ENCODE results near the gene KLHL25.

Gene KLHL25

GRCh38 chr15:85762756-85763127, 32.0 kb downstream of the KLHL25 start:
- intact Hi-C loops (cut with DNase I), result no loop called here
- DNase-seq, result peak in 2 of 10 donors; percentile 72 to 87

GRCh38 chr15:85762039-85762755, 32.5 kb downstream of the KLHL25 start:
- intact Hi-C loops (cut with DNase I), result no loop called here
- peak in 1 of 10 donors; percentile 76 for DNase-seq

DNA sequence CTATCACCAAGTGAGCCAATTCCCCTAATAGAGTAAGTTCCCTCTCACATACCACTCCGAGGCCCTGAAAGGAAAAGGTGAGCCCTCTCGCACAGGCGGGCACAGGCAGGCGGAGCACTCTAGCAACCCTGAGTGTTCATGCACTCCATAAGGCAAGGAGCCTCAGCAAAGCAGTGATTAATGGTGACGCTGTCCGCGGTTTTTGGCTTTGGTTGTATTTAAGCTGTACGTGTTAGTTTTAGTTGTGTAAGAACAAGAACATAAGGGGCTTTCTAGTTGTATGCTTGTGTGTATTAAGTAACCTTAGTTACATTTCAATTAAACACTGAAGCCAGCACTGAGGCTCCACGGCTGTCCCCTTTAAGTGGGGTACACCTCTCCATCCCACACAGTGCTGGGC, 33.1 kb downstream of the KLHL25 start:
- intact Hi-C loops (cut with DNase I), result no loop called here
- peak in 1 of 10 donors; percentile 57 for DNase-seq

DNA sequence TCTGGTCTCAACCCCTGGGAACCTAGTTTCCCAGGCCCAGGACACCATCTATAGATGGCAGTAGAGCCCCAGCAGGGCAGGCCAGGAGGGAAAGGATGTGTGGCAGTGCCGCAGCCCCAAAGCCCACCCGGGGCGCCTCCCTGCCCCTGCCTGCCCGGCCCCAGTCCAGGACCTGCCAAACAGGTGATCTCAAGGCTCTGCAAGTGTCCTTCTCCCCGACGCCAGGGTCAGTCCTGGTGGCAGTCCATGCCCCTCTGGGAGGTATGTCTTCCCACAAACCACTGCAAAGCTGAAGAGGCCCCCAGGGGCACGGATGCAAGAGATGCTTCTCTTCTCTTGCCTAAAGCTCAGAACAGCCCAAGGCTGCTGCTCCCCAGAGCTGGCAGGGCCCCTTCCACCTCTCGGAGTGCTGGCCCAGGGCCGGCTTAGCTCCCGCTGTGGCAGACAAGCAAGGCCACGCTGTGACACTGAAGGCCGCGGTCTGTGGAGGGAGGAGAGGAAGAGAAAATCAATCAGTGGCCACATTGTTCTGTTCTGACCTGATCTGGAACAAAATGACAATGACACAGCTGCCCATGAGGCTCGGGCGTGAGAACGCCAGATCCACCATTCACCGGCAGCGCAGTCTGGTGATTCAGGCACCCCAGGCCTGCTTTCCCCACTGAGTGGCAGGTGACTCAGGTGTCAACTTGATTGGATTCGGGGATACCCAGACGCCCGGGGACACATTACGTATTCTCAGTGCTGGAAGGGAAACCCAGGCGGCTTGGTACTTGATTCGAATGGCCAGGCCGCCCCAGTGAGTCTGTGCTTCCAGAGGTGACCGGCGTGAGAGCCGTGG, 34.0 kb downstream of the KLHL25 start:
- peak in 1 of 10 donors; percentile 74 for DNase-seq
- intact Hi-C loops (cut with DNase I), result no loop called here

- peak in 2 of 10 donors; percentile 50 to 52 for DNase-seq
- intact Hi-C loops (cut with DNase I), result no loop called here
Observed at GRCh38 chr15:85760049-85760448, 34.7 kb downstream of the KLHL25 start.

DNA sequence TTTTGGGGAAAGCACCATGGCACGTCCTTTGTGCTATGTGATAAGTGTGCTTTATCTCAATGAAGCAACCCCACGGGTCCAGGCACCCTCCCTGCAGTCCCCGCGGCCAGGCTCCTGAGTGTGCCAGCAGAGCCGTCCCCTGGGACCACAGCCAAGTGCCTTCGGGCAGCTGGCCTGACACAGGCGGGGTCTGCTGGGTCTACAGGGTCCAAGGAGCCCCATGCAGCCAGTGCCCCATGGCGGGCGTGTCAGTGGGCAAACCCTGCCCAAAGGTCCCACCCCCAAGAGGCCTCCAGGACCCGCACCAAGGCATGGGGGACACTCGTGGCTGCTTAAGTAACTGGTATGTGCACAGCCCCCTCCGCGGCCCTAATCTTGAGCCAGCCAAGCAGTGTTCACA, 35.3 kb downstream of the KLHL25 start:
- DNase-seq, result peak in 2 of 10 donors; percentile 67 to 82
- intact Hi-C loops (cut with DNase I), result no loop called here

DNA sequence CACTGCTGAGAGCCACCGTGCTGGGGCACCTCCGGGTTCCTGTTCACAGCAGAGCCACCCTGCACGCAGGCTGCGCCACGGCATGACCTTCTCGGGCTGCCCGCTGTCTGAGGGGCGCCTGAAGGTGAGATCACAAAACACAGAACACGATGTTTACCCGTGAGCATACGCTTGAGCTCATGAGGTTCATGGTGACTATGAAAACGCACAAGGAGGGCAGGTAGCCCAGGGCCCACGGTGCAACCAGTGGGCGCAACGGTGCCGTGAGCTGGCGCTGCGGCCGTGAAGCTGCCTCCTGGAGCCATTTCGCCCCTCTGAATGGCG, 36.1 kb downstream of the KLHL25 start:
- DNase-seq, result peak in 3 of 10 donors; percentile 43 to 74 (median 60)
- intact Hi-C loops (cut with DNase I), result no loop called here

GRCh38 chr15:85757939-85758654, 36.6 kb downstream of the KLHL25 start:
- DNase-seq, result peak in 3 of 10 donors; percentile 2 to 44 (median 30)
- intact Hi-C loops (cut with DNase I), result no loop called here

GRCh38 chr15:85757073-85757938, 37.4 kb downstream of the KLHL25 start:
- DNase-seq, result peak in 3 of 10 donors; percentile 2 to 42 (median 5)
- intact Hi-C loops (cut with DNase I), result no loop called here

- intact Hi-C loops (cut with DNase I), result no loop called here
- DNase-seq, result peak in 4 of 10 donors; percentile 1 to 63 (median 26)
Observed at GRCh38 chr15:85756411-85757072, 38.2 kb downstream of the KLHL25 start.

- DNase-seq, result peak in 4 of 10 donors; percentile 0 to 35 (median 14)
- intact Hi-C loops (cut with DNase I), result no loop called here
Observed at GRCh38 chr15:85755942-85756341, 38.8 kb downstream of the KLHL25 start.

DNA sequence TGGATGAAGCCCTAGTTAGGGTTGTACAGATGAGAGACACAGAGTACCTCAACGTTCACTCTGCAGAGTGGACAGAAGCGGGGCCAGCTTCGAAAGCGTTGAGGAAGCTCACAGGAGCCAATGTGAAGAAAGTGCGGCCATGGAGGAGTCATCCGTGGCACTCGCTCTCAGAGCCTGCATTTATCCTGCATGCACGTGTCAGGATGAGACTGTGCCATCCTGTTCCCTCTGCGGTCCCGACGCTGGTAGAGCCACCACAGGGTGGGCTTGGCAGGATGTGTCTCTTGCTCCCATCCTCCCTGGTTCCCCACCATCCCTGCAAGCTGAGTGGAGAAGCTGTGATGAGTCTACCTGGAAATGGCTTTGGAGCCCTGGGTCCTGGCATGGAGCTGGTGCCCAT, 39.3 kb downstream of the KLHL25 start:
- peak in 3 of 10 donors; percentile 4 to 38 (median 33) for DNase-seq
- intact Hi-C loops (cut with DNase I), result no loop called here

DNA sequence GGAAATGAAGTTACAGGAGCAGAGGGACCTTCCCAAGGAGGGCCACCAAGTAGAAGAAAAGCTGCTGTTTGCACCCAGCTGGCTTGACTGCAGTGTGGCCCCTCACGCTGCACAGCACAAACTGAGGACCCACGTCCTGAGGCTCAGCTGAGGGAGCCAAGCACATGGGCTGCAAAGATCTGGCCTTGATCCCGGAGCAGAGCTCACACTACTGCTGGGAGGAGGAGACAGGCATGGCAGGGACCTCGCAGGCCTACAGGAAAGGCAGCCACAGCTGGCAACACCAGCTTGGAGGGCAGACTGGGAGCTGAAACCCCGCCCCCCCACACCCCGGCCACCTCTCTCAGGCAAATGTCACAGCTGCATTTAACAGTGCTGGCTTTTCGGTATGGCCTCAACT, 39.7 kb downstream of the KLHL25 start:
- peak in 6 of 10 donors; percentile 10 to 80 (median 50) for DNase-seq
- intact Hi-C loops (cut with DNase I), result no loop called here

DNA sequence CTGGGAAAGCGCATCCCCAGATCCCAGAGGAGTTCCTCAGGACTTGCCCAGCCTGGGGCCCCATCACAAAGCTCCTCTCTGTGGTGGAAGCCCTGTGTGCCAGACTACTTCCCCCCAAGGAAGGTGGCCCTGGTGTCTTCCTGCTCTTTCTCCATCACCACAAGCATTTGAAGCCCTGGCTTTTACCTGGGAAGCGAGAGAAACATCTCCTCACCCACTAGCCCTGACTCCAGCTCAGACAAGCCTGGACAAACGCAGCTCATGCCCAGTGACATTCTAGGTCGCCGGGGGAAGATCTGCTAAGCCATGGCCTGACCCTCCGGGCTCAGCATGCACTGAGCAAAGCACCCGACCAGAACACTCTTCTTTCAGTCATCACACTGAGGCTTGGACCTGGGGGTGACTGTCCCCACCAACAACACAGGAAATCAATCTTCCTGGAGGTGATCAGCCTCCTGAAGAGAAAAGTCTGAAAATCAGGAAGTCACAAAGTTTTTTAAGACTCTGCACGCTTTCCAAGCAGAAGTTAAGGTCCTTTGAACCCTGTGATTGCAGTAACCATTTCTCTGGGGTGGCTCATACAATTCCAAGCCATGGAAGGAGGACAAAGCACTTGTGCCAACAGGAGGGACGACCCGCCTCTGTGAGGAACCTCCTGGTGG, 40.8 kb downstream of the KLHL25 start:
- DNase-seq, result peak in 4 of 10 donors; percentile 4 to 39 (median 17)
- intact Hi-C loops (cut with DNase I), result no loop called here

GRCh38 chr15:85753261-85753660, 41.5 kb downstream of the KLHL25 start:
- peak in 1 of 10 donors; percentile 52 for DNase-seq
- intact Hi-C loops (cut with DNase I), result no loop called here

- DNase-seq, result peak in 6 of 10 donors; percentile 15 to 88 (median 59)
- intact Hi-C loops (cut with DNase I), result no loop called here
Observed at GRCh38 chr15:85752491-85752961, 42.2 kb downstream of the KLHL25 start.

DNA sequence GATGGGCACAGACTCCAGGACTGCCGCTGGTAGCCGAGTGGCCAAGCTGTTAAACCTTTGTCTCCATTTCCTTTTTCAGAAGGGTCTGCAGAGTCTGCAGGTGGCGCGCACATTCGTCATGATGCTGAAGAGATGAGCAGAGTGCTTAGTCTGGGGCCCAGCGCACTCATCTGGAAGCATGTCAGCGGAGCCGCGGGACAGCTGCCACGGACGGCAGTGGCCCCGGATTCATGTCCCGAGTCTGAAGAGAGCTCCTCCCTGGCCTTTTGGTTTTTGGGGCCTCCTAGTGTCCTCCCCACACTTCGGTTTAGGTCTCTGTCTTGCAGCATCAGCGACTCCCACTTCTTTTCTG, 42.6 kb downstream of the KLHL25 start:
- intact Hi-C loops (cut with DNase I), result no loop called here
- DNase-seq, result peak in 3 of 10 donors; percentile 10 to 84 (median 75)

DNA sequence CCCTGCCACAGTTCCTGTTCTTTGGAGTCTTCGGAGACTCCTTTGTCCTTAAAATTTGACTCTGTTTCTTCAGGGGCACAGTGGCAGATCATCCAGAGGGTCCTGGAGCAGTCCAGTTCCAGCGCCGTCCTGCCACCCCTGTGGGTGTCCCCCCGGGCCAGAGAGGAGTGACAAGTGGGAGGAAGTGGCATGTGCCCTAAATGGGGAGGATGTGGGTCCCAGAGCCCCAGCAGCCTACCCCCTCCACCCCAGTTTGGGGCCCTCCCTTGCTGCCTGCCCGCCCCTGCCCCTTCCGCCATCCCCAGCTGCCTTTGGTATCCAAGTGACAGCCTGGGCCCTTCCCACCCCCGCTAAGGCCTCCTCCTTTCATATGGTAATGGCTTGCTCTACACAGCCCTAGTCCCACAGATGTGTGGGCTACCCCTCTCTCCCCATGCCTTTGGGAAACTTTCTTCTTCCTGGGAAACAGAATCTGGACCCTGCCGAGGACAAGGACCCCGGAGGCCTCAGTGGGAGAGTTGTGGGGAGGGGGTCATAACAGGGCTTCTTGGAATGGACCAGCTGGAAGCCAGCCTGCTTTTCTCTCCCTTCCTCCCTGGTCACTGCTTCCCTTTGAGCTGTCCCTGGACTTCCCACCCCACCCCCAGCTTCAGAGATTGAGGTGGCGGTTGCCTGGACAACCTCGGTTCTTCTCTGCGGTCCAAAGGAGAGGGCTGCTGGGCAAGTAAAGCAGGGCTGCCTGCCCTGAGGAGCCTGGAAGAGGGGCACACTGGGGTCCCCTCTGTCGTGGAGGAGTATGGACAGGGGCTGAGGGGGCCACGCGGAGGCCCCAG, 43.2 kb downstream of the KLHL25 start:
- intact Hi-C loops (cut with DNase I), result no loop called here
- peak in 6 of 10 donors; percentile 23 to 88 (median 64) for DNase-seq

Measured in posterior cingulate gyrus (tissue), 11 donors.